ENCODE results near the gene GOLGA8J.
"Not testable (repeated sequence)": the region's sequence is repeated elsewhere in the genome, so short reads cannot be mapped to it uniquely, and the experiment has no call there.

GOLGA8J gene

DNA sequence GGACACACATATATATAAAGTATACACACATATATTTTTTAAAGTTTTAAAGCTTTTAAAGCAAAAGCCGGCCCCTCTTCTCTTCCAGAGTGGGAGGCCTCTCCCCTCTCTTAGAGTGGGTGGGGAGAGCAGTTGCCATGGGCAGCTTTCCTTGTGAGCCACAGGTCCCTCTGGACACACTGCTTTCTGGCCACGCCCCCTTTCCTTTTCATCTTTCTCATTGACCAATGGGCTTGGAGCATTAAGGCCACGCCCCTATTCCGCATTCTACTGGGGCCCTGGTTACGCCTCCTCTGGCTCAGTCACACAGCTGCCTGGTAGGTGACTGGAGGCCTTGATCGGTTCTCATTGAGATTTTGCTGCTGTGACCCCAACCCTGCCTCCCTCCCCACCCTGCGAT lies 52.0 kb downstream of the GOLGA8J start, which contains the start of gene GOLGA8T:
Gene GOLGA8T (plus strand): TSS at position 301 of the 400 bp plus-strand sequence. CDS start 98 bp downstream, at position 399.
- DNase-seq; H3K27me3 ChIP-seq (replicated peaks); in situ Hi-C loops (cut with HindIII; ENCODE audit: low pct_ligation_motif_present, low sequenced_read_pairs); H3K27ac ChIP-seq; H3K36me3 ChIP-seq (replicated peaks); H3K4me3 ChIP-seq (ENCODE audit: low read depth, low read length): not testable (repeated sequence)
